BJ (cell line): ENCODE measurements around the gene PSMA1. TPM values are rescaled to one million over a fixed set of nuclear protein-coding genes. Genes with fewer than 3 reads are reported as not detected.

Source experiments
- CTCF ChIA-PET: fragments of 350-600 bp; formaldehyde crosslinking; extraction: SDS; loops from one replicate; lab custom pipeline; 2021; ENCODE audit warnings: antibody characterized with exemption, inconsistent platforms; lab: Yijun Ruan, JAX
- POLR2A ChIA-PET: fragments of 300-600 bp; sonication (Branson Sonifier 250); formaldehyde crosslinking; extraction: SDS; loops from one replicate; lab custom pipeline; 2021; ENCODE audit warnings: antibody characterized with exemption; lab: Charles Lee
- DNase-seq: peaks from one replicate; pipeline ENCODE4 v3.0.0-alpha.2; 2011; ENCODE audit warnings: low read depth
- H3K27me3 ChIP-seq: 2 replicates; pipeline ENCODE4 v1.6.0; 2011; ENCODE audit warnings: low read length; ENCODE audit not compliant: control insufficient read depth, insufficient read depth
- H3K36me3 ChIP-seq: 2 replicates; pipeline ENCODE4 v1.5.1; 2011; ENCODE audit warnings: low read length; ENCODE audit not compliant: control insufficient read depth, insufficient read depth
- H3K4me3 ChIP-seq: 2 replicates; pipeline ENCODE4 v1.5.1; 2011; ENCODE audit warnings: low read depth, mild to moderate bottlenecking, control low read depth, low read length
- polyA plus RNA-seq: library from polyadenylated mRNA; depleted of rRNA; stranded (reverse); fragments of >200 nt; gene quantifications from 2 replicates; pipeline ENCODE4 v1.2.3, GENCODE V29; 2011
- TF ChIP-seq, protein P1 (sequence below): IDR thresholded peaks from 2 replicates; pipeline ENCODE4 v1.5.1; 2011; ENCODE audit warnings: low read depth, mild to moderate bottlenecking, control low read depth, inconsistent platforms, low read length, moderate library complexity; ENCODE audit not compliant: insufficient read depth

The PSMA1 gene
- polyA plus RNA-seq, 1 experiment, result 108 TPM

DNA sequence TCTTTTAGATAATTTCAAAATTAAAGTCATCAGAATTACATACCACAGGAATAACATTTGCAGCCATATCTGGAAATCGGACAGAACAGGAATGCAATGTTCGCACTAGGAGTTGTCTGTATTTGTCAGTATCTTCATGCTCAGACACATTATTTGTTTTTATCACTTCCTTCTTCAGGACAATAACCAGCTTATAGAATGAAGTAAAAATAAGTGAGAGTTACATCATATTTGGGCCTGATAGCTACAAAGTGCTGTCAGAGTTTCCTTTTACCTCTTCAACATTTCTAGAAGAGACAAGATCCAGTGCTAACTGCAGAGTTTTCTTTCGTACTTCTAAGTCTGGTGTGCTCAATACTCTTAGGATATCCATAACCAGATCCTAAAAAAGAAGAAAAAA is 39.5 kb downstream of the PSMA1 start:
- DNase-seq, result no peak
- H3K4me3 ChIP-seq, result no peak overlapping the region
- ChIA-PET CTCF (no interaction called here), POLR2A (interaction anchor here (0.6 kb wide), 1 partner anchor 10 kb away, joined by 4 read pairs; no protein-coding TSS in a partner anchor)
- H3K36me3 ChIP-seq, result peaks cover 14% of the 10 kb centered on the region
- TF ChIP-seq, protein P1, sequence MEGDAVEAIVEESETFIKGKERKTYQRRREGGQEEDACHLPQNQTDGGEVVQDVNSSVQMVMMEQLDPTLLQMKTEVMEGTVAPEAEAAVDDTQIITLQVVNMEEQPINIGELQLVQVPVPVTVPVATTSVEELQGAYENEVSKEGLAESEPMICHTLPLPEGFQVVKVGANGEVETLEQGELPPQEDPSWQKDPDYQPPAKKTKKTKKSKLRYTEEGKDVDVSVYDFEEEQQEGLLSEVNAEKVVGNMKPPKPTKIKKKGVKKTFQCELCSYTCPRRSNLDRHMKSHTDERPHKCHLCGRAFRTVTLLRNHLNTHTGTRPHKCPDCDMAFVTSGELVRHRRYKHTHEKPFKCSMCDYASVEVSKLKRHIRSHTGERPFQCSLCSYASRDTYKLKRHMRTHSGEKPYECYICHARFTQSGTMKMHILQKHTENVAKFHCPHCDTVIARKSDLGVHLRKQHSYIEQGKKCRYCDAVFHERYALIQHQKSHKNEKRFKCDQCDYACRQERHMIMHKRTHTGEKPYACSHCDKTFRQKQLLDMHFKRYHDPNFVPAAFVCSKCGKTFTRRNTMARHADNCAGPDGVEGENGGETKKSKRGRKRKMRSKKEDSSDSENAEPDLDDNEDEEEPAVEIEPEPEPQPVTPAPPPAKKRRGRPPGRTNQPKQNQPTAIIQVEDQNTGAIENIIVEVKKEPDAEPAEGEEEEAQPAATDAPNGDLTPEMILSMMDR, result no peak
- H3K27me3 ChIP-seq, result no peaks in the 10 kb centered on the region

DNA sequence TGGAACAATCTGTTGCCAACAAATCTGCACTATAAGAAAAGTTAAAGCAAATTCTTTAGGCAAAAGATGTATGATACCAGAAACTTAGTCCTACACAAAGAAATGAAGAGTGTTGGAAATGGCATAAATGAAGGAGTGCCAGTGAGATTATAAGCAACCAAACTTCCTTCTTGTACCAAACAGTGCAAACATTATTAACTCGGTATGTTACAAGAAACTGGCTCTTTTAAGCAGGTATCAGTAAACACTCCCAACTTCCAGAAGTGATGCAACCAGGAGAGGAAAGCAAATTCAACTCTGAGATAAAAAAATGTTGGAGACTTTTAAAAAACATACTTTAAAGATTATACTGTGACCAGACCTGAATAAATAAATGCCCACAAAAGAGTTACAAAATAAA is 49.1 kb downstream of the PSMA1 start:
- no peak overlapping the region for H3K4me3 ChIP-seq
- TF ChIP-seq, protein P1, result no peak
- POLR2A ChIA-PET, result no interaction called here
- H3K36me3 ChIP-seq, result peaks cover 15% of the 10 kb centered on the region
- no peaks in the 10 kb centered on the region for H3K27me3 ChIP-seq
- CTCF ChIA-PET, result interaction anchor here (0.6 to 1.9 kb wide), 4 partner anchors 12 to 383 kb away, joined by 3 to 11 read pairs (median 3); no protein-coding TSS in a partner anchor
- no peak for DNase-seq

DNA sequence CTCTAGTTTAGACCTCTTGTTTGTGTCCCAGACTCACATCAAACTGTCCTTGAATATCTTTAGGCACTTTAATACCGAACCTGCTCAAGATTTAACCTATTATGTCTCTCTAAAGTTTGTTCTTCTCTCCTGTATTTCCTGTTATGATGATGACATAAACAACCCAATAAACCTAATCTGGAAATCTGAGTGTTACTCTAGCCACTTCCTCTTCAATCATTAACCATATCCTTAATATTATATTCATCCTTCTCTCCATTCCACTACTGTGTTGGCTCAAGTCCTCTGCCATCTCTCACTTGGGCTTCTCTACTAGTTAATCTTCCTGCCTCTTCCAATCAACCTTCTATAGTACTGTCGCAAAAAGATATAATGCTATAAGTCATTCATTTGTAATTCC is 56.6 kb downstream of the PSMA1 start:
- H3K27me3 ChIP-seq, result no peaks in the 10 kb centered on the region
- CTCF ChIA-PET, result no interaction called here
- TF ChIP-seq, protein P1, result no peak
- no peak overlapping the region for H3K4me3 ChIP-seq
- H3K36me3 ChIP-seq, result peaks cover 17% of the 10 kb centered on the region
- no peak for DNase-seq
- POLR2A ChIA-PET, result no interaction called here

DNA sequence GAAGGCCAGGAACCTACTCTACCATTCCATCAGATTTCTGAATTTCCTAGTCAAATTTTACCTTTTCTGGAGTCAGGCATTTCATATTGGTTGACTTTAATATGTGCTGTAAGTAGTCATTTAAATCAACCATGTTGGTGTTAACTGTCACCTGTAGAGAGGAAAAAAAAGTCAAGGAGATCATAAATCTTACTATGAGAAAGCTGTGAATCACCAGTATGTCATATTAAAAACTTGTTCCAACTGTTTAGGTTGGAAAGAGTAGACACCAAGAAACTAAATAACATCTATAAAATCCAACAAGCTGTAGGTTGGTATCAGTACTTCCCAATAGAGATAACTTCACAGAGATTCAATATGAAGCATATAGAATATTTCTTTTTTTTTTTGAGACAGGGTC is 60.0 kb downstream of the PSMA1 start:
- peaks cover 16% of the 10 kb centered on the region for H3K36me3 ChIP-seq
- TF ChIP-seq, protein P1, result no peak
- no peak for DNase-seq
- ChIA-PET POLR2A (no interaction called here), CTCF (interaction anchor here (1.0 to 2.1 kb wide), 4 partner anchors 10 to 160 kb away, joined by 3 to 12 read pairs (median 4); no protein-coding TSS in a partner anchor)
- no peak overlapping the region for H3K4me3 ChIP-seq
- no peaks in the 10 kb centered on the region for H3K27me3 ChIP-seq

DNA sequence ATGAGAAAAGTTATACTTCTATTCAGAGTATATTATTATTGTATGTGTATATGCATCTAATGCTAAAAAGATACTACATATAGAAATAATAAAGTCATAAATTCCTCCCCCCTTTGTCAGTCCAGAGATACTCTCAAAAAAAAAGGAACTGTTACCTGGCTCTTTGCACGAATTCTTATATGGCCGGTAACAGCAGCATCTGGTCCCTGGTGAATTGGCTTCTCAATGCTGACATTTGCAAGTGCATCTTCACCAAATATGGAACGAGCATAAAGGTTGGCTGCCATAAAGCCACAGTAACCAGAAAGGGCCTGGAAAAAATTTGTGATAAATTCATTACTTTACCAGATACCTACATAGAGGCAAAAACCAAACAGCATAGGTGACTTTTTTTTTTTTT is 61.8 kb downstream of the PSMA1 start:
- Histone ChIP-seq H3K36me3 (peaks cover 12% of the 10 kb centered on the region), H3K4me3 (no peak overlapping the region), H3K27me3 (no peaks in the 10 kb centered on the region)
- no peak for DNase-seq
- CTCF ChIA-PET, result interaction anchor here (1.1 to 7.4 kb wide), 2 partner anchors 10 to 156 kb away, joined by 3 to 118 read pairs; no protein-coding TSS in a partner anchor
- POLR2A ChIA-PET, result no interaction called here
- TF ChIP-seq, protein P1, result no peak
